GM18951 (cell line): ENCODE results near the gene FBXO28.
"Not testable (repeated sequence)": the region's sequence is repeated elsewhere in the genome, so short reads cannot be mapped to it uniquely, and the experiment has no call there.

Experiments used
- POLR2A ChIP-seq: IDR thresholded peaks from 4 replicates; pipeline ENCODE4 v1.6.1; 2011; ENCODE audit warnings: mild to moderate bottlenecking; ENCODE audit not compliant: insufficient read length, insufficient read depth; ENCODE audit errors: extremely low read depth
- in situ Hi-C: fragments of 300-500 bp; cut with MboI; formaldehyde crosslinking; loops from one replicate; pipeline ENCODE4 v1.12.0; 2022; ENCODE audit warnings: low sequenced_read_pairs, mixed read lengths, inconsistent platforms; ENCODE audit not compliant: unreplicated experiment

FBXO28 gene, protein sequence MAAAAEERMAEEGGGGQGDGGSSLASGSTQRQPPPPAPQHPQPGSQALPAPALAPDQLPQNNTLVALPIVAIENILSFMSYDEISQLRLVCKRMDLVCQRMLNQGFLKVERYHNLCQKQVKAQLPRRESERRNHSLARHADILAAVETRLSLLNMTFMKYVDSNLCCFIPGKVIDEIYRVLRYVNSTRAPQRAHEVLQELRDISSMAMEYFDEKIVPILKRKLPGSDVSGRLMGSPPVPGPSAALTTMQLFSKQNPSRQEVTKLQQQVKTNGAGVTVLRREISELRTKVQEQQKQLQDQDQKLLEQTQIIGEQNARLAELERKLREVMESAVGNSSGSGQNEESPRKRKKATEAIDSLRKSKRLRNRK

DNA sequence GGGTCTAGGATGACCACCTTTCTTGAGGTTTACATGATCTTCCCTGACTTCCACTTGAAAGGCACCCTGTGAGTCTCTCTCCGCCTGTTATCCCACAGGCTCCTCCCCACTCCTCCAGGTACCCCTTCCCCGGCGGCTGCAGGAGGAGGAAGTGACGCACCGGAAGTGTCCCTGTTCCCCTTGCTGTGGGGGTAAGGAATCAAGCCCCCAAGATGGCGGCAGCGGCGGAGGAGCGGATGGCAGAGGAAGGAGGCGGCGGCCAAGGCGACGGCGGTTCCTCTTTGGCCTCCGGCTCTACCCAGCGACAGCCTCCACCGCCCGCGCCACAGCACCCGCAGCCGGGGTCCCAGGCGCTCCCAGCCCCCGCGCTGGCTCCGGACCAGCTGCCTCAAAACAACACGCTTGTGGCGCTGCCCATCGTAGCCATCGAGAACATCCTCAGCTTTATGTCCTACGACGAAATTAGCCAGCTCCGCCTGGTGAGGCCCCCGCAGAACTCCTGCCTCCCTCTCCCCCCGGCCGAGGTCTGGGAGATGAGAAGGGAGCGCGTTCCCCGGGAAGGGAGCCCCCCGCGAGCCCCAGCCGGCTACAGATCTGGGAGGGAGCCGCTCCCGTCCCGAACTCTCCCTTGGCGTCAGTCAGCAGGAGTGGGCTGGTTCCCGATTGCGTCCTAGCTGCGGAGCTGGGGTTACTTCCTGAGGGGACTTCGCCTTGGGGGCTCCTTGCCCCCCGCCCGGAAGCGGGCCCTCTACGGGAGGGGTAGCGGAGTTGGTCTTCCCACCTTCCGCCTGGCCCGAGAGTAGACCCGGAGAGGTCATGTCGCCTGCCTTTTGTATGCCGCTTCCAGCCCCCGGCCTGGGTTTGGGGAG, at the start of gene FBXO28:
Gene FBXO28 (plus strand): TSS at position 194 of the 869 bp plus-strand sequence. CDS start 19 bp downstream, at position 213.
- in situ Hi-C loops, result loop anchor here (10.0 kb wide), 1 partner anchor 351 kb away; no protein-coding TSS in a partner anchor
- TF ChIP-seq POLR2A, result peak; percentile 94

DNA sequence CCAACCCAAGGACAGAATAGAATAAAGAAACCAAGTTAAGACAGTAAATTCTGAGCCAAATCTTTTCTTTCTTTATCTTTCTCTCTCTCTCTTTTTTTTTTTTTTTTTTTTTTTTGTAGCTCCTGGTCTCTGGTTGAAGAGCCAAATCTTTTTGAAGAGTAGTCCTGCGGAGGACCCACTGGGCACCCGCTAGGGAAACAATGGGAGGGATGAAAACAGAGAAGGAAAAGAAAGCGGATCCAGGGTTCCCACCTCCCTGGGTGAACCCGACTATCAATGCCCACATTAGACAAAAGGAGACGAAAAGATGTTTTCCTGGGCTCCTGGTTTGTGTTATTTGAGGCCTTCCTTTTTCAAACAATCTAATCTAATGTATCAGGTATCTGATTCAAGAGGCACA, 49.8 kb upstream of the FBXO28 start:
- TF ChIP-seq POLR2A, result no peak
- in situ Hi-C loops, result no loop called here

DNA sequence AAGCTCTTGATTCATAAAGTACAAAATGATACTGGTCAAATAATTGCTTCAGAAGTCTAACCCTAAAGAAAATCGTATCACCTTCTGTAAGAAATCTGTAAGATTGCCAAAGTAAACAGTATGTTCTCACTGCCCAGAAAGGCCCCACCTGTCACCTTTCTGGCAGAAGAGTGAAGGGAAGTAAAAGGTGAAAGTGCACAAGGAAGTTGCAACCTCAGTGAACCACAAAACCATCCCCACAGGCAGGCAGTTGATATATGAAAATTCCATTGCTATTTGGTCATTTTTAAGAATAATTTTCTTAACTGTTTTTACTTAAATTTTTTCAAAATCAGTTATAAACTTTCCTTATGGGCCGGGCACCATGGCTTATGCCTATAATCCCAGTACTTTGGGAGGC, 48.5 kb upstream of the FBXO28 start:
- TF ChIP-seq POLR2A, result no peak
- in situ Hi-C loops, result no loop called here

DNA sequence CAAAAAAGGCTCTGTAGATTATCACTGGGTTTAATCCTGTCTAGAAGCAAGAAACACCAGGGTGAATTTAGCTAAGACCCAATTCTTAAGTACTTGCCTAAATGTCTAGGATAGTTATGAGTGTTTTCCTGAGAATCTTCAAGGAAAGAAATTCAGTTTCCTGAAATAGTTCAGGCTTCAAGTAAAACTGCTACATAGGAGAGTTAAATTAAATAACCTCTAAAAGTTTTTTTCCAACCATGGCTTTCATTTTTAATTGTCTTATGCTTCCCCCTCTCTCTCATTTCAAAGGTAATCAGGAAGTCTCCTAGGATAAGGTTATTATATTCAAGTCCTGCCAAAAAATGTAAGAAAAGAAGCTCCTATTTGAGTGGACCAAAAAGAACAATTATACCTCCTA, 46.7 kb upstream of the FBXO28 start:
- in situ Hi-C loops, result no loop called here
- no peak for TF ChIP-seq POLR2A

DNA sequence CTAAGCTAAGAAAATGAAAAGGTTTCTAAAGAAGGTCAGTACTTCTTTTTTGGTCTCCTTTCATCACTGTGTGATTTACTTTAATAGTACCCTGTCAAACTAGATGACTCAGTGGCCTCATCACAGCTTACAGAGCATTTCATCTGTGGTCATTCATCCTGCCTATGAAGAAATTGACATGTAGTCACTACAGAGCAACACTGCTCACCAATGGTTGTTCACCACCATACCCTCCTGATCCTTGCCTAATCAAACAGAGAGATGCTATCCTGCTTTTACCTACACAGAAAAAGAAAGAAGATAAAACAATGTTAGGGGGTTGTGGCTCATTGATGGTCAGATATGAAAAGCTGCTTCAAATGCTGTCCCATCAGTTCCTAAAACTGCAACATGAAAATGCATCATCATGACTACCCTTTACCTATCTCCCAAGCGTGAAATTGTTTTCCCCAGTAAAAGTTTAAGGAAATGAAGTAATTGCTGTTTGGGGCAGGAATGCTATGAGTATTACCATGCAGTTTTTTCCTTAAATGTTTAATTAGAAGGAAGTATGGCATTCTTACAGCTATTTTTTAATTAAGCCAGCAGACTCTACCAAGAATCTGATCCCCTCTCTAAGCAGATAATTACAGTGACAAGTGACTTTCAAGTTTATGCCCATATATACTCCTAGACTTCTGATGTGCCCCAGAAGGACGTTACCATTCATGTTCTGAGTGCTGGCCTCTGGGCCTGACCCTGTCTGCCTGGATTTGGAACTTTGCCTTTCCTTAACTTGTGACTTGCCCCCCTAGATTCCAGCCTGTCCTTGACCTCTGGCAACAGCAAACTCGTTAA, 46.1 kb upstream of the FBXO28 start:
- TF ChIP-seq POLR2A, result no peak
- in situ Hi-C loops, result no loop called here

DNA sequence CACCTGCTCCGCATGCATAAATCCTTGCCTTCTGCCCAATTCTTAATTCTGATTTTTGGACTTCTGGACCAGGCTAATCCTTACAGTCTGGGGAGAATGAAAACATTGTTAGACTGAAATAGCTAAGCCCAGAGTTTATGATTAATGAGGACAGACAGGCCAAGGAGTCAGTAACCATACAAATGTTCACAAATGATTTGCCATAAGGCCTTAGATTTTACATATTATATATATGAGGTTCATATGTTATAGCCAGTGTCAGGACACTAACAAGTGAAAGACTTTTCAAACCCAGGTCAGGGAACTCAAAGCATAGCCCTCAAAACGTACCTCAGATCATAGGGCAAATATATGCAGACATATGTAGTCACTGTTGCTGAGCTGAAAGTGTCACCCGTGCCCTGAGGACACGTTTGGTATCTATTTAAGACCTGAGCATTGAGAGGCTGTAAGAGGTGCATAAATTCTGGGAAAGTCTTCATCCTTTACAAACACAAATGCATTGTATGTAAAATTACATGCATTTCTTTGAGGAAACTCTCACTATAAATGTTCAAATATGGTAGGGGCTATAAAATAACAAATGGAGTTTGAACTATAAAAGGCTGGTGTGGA, 45.3 kb upstream of the FBXO28 start:
- TF ChIP-seq POLR2A, result no peak
- in situ Hi-C loops, result no loop called here

DNA sequence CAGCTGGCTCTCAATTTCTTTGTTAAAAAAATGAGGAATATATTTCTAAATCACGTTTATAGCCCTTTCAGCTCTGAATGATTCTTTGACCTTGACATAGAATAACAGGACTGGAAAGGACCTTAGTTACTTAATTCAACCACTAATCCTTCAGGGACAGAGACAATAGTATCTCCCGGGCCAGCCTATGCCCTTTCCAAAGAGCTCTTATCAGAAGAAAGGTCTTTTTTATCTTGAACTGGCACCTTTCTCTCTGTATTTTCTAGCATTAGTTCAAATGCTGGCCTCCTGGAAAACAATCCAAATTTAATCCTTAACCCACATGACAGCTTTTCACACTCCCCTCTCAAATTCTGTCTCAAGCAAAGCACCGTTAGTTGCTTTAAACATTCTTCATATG, 44.8 kb upstream of the FBXO28 start:
- no peak for TF ChIP-seq POLR2A
- in situ Hi-C loops, result no loop called here

DNA sequence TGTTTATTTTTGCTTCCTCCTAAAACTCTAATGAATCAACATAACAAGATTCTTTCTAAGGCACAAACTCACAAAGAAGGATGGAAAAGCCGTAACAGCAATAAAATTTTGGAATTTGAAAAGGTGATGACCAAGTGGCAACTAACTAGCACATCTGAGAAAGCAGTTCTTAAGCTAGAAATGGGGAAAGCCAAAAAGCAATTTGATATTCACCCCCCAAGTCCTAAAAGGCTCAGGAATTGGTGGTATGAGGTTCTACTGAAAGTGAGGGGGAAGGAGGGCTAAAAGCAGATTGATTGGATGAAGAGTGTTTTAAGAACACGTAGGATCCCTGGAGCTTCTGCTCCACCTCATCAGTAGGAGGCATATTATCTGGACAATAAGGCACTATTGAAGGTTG, 43.4 kb upstream of the FBXO28 start:
- in situ Hi-C loops, result no loop called here
- TF ChIP-seq POLR2A, result no peak

DNA sequence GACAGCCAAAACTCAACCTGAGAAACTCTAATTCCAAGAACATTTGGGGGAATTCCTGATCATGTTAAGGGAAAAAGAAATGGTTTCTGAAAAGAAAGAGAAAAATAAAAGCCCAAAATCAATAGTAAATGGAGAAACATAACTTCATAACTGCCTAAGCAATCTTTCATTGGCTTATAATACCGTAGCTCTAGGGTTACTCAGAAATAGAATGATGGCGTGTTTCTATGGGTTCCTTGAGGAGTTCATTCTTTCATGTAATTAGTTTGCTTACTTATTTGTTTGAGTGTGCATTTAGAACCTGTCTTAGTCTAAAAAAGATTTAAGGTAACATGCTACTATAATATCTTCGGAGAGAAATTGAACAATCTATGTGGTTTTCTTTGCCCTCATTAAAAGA, 37.5 kb upstream of the FBXO28 start:
- in situ Hi-C loops, result no loop called here
- TF ChIP-seq POLR2A, result no peak

DNA sequence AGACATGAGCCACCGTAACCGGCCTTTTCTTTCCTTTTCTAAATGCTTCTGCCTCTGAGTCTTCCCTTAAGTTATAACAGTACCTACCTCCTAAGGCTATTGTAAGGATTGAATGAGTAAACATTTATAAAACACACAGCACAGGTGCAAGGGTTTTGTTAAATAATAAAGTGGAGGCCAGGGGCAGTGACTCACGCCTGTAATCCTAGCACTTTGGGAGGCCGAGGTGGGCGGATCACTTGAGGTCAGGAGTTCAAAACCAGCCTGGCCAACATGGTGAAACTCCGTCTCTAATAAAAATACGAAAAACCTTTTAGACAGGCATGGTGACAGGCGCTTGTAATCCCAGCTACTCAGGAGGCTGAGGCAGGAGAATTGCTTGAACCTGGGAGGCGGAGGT, 34.3 kb upstream of the FBXO28 start:
- in situ Hi-C loops, result not testable (repeated sequence)

DNA sequence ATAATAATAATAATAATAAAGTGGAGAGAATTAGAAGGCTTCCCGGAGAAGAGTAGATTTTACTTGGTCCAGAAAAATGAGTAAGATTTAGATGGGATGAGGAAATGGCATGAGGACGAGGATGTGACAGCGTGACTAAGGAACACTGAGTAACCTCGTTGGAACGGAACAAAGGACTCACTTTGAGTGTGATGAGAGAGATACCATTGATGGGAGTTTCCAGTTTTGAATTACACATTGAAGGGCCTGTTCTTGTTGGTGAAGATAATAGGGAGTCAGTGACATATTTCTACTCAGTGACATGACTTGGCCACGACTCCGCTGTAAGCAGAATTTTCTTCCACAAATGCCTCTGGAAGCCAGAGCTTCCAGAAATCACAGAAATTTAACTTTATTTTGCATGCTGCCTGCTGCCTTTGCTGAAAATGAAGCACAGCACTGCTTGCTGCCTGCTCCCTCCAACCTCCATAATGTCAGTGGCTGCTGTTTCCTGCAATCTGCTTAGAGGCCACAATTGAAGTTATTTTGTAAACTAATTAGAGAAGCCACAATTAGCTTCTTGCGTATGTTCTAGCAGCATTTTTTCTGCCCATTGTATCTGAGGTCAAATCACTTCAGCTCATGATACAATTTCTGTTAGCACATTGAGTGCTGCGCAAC, 33.7 kb upstream of the FBXO28 start:
- in situ Hi-C loops, result no loop called here
- no peak for TF ChIP-seq POLR2A

DNA sequence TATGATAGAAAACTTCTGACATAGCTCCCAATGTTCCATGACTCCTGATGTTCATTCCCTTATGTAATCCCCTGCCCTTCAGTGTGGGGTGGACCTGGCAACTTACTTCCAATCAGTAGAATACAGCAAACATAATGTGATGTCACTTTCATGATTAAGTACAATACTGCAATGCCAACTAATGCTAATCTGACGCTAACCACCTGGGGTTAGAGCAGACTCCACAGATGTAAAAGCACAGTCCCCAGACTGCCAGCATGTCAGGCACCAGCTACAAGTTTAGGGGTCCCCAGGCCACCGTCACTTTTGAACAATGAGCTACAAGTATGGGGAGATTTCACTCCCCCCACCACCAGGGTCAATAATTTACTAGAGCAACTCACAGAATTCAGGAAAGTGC, 32.3 kb upstream of the FBXO28 start:
- TF ChIP-seq POLR2A, result no peak
- in situ Hi-C loops, result no loop called here
